ENCODE results near the gene SEMA4C. TPM values are rescaled to one million over a fixed set of nuclear protein-coding genes. Genes with fewer than 3 reads are reported as not detected.
A peak's percentile ranks its signal among the peaks of the same experiment; 100 is the strongest.

Gene SEMA4C
- total and polyA plus RNA-seq, 9 of the 15 experiments (the other 6 are each of a cell fraction or from before 2014, with no cell fraction given) = 0.32 to 59.7 (median 23.9) TPM

DNA sequence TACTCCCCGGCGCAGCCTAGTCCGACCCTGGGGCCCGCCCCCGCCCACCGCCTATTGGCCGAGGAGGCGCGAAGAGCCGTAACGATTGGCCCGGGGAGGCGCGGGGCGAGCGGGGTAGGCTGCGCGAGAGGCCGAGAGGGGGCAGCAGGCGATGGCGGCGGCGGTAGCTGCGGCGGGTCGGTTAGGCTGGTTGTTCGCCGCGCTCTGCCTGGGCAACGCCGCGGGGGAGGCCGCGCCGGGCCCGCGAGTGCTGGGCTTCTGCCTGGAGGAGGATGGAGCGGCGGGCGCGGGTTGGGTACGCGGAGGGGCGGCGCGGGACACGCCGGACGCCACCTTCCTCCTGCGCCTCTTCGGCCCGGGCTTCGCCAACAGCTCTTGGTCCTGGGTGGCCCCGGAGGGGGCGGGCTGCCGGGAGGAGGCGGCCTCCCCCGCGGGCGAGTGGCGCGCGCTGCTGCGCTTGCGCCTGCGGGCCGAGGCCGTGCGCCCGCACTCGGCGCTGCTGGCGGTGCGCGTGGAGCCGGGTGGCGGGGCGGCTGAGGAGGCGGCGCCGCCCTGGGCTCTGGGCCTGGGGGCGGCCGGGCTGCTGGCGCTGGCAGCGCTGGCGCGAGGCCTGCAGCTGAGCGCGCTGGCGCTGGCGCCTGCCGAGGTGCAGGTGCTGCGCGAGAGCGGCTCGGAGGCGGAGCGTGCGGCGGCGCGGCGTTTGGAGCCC, 53.6 kb downstream of the SEMA4C start, which contains the start of gene CNNM3 (continued):
- no peak for TF ChIP-seq MITF (IDR thresholded peaks at IDR 0.05)
- TF ChIP-seq BRD9 (IDR thresholded peaks at IDR 0.05; ENCODE audit: low read depth, partially characterized antibody) = no peak
- TF ChIP-seq, protein P1, sequence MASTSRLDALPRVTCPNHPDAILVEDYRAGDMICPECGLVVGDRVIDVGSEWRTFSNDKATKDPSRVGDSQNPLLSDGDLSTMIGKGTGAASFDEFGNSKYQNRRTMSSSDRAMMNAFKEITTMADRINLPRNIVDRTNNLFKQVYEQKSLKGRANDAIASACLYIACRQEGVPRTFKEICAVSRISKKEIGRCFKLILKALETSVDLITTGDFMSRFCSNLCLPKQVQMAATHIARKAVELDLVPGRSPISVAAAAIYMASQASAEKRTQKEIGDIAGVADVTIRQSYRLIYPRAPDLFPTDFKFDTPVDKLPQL (IDR thresholded peaks at IDR 0.05; ENCODE audit: extremely low read depth, insufficient read length) = no peak
- TF ChIP-seq ETV1 (tag; conservative IDR thresholded peaks at IDR 0.05; ENCODE audit: low read depth) = no peak
- no peak for TF ChIP-seq STAT5A (IDR thresholded peaks at IDR 0.05; ENCODE audit: borderline replicate concordance, low read length)
- TF ChIP-seq SAFB2 (IDR thresholded peaks at IDR 0.05; ENCODE audit: borderline replicate concordance, low read depth, low read length, severe bottlenecking) = no peak
- TF ChIP-seq ZNF764 (CRISPR knock-in tag; IDR thresholded peaks at IDR 0.05; ENCODE audit: low read depth) = no peak
- TF ChIP-seq RAD21 (CRISPR knock-in tag; conservative IDR thresholded peaks at IDR 0.05 in 1 of 2, IDR thresholded peaks at IDR 0.05 in 1 of 2) = peak in 1 of 2 experiments; percentile 14; a peak in 2 of 4 replicates
- TF ChIP-seq POU5F1 (IDR thresholded peaks at IDR 0.05; ENCODE audit: borderline replicate concordance, low read depth, low read length, partially characterized antibody) = no peak
- peak; percentile 63; the same call in 1 of the 2 replicates for TF ChIP-seq RB1 (IDR thresholded peaks at IDR 0.05; ENCODE audit: low read depth)
- no peak; the same call in 1 of the 2 replicates for TF ChIP-seq ZNF592 (IDR thresholded peaks at IDR 0.05)
- no peak for TF ChIP-seq CHAMP1 (IDR thresholded peaks at IDR 0.05)
- no peak for TF ChIP-seq RBBP5 (IDR thresholded peaks at IDR 0.05; ENCODE audit: borderline replicate concordance, insufficient read depth, low read length, poor library complexity, severe bottlenecking)
- TF ChIP-seq, protein P2, sequence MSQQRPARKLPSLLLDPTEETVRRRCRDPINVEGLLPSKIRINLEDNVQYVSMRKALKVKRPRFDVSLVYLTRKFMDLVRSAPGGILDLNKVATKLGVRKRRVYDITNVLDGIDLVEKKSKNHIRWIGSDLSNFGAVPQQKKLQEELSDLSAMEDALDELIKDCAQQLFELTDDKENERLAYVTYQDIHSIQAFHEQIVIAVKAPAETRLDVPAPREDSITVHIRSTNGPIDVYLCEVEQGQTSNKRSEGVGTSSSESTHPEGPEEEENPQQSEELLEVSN (IDR thresholded peaks at IDR 0.05; ENCODE audit: borderline replicate concordance in 1 of 2, extremely low read depth in 1 of 2, insufficient read depth in 1 of 2, insufficient read length in 1 of 2, low read depth in 1 of 2, low read length in 1 of 2, poor library complexity in 1 of 2, severe bottlenecking in 1 of 2) = peak; percentile 31 to 78
- no peak for TF ChIP-seq KAT7 (CRISPR knock-in tag; IDR thresholded peaks at IDR 0.05; ENCODE audit: borderline replicate concordance)
